HL-60 (cell line): Measurements from ENCODE around the gene TMEM242.

Experiments used
- CTCF ChIP-seq: IDR thresholded peaks from one replicate; pipeline ENCODE4 v1.5.1; 2011; ENCODE audit warnings: low read length, control low read depth, inconsistent platforms; ENCODE audit not compliant: insufficient read depth
- GABPA ChIP-seq: IDR thresholded peaks from 2 replicates; pipeline ENCODE4 v1.6.1; 2012; ENCODE audit warnings: low read depth

GRCh38 chr6:157272866-157273755 is 50.2 kb downstream of the TMEM242 start:
- TF ChIP-seq CTCF = no peak
- no peak for TF ChIP-seq GABPA
